OCI-LY3 (cell line): ENCODE data around the gene PRR30.

Source experiments
- EZH2phosphoT487 ChIP-seq: fragments of 200-600 bp; shearing (Covaris generic); IDR thresholded peaks from 2 replicates; pipeline ENCODE4 v1.6.1; 2018; ENCODE audit warnings: antibody characterized with exemption, mixed run types, low read depth
- TF ChIP-seq, protein P1 (sequence below): fragments of 200-600, 300-600 bp; sonication (generic); IDR thresholded peaks from 2 replicates; pipeline ENCODE4 v1.5.1; 2014; ENCODE audit warnings: antibody characterized with exemption, low read length, low read depth

DNA sequence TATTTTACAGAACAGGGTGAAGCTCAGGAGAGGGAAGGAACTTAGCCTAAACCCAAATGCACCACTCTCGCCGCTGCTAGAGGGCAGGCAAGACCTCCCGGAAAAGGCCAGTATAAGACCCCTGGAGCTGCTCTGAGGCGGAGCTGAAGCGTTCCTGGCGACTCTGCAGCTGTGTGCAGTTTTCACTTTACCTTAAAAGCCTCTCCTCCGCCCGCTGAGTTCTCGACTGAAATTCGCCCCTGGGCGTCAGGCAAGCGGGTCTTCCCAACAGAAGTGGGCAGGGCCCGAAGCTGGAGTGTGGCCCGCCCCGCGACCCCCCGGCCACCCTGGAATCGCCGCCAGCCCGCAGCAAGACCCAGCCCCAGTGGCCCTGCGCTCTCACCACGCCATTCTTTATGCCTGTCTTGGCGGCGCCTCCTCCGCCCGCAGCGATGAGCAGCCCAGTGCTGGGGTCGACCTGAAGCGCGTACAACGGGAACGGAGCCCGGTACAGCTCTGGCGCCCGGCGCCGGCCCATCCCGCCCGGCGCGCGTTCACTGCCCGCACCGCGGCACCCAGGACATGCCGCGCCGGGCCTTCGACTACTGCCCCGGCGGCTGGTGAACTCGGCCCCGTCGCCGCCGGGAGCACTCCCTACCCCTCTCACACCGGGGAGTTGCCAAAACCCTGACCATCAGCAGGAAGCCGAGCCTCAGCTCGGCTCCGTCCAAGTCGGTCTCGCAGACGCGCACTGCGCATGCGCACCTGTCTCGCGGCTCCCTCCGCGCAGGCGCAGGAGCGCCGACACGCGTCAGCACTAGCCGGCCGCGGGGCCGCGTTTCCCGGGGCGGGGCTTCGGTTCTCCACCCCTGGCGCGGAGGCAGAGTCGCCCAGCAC is 5.1 kb downstream of the PRR30 start, which contains the start of gene PREB:
- TF ChIP-seq, protein P1, sequence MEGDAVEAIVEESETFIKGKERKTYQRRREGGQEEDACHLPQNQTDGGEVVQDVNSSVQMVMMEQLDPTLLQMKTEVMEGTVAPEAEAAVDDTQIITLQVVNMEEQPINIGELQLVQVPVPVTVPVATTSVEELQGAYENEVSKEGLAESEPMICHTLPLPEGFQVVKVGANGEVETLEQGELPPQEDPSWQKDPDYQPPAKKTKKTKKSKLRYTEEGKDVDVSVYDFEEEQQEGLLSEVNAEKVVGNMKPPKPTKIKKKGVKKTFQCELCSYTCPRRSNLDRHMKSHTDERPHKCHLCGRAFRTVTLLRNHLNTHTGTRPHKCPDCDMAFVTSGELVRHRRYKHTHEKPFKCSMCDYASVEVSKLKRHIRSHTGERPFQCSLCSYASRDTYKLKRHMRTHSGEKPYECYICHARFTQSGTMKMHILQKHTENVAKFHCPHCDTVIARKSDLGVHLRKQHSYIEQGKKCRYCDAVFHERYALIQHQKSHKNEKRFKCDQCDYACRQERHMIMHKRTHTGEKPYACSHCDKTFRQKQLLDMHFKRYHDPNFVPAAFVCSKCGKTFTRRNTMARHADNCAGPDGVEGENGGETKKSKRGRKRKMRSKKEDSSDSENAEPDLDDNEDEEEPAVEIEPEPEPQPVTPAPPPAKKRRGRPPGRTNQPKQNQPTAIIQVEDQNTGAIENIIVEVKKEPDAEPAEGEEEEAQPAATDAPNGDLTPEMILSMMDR = peak; percentile 48
- TF ChIP-seq EZH2phosphoT487 = no peak
